ENCODE measurements around the gene CNTNAP2.

Gene CNTNAP2

DNA sequence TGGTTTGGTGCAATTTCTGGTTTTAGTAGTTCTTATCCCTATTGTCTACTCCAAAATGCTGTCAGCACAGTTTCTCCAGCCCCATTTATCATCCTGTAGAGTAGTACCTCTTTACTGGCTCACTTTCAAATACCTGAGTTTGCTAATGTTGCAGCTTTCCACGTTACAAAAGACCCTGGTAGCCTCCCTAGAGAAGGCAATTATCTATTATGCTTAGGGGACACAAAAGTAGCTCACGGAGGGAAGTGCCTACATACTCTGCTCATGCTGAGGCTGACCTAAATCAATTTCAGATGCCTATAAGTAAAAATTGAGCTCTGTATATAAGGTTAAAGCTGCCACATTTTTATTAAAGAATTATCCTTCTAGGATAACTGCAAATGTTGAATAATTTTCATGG, 603.6 kb downstream of the CNTNAP2 start:
- Mint-ChIP-seq H3K4me3 (no peak overlapping the region), H3K4me1 (ENCODE audit: low read depth) (no peaks in the 10 kb centered on the region), H3K36me3 (no peaks in the 10 kb centered on the region), H3K27ac (no peak overlapping the region), H3K9me3 (ENCODE audit: low read depth) (no peaks in the 10 kb centered on the region), H3K27me3 (no peaks in the 10 kb centered on the region)

DNA sequence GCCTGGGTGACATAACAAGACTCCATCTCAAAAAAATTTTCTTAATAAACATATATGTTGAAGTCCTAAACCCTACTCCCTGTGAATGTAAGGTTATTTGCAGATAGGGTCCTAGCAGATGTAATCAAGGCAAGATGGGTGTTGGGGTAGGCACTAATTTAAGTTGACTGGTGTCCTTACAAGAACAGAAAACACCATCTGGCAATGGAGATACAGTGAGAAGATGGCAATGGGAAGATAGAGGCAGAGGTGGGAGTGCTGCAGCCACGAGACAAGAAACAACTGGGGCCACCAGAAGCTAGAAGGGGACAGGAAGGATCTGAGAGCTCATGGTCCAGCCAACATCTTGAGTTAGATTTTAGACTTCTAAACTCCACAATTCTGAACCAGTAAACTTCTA, 606.4 kb downstream of the CNTNAP2 start:
- H3K4me1 Mint-ChIP-seq (ENCODE audit: low read depth) = no peaks in the 10 kb centered on the region
- no peaks in the 10 kb centered on the region for H3K9me3 Mint-ChIP-seq (ENCODE audit: low read depth)
- H3K27ac Mint-ChIP-seq = no peak overlapping the region
- no peak overlapping the region for H3K4me3 Mint-ChIP-seq
- no peaks in the 10 kb centered on the region for H3K27me3 Mint-ChIP-seq
- H3K36me3 Mint-ChIP-seq = no peaks in the 10 kb centered on the region

DNA sequence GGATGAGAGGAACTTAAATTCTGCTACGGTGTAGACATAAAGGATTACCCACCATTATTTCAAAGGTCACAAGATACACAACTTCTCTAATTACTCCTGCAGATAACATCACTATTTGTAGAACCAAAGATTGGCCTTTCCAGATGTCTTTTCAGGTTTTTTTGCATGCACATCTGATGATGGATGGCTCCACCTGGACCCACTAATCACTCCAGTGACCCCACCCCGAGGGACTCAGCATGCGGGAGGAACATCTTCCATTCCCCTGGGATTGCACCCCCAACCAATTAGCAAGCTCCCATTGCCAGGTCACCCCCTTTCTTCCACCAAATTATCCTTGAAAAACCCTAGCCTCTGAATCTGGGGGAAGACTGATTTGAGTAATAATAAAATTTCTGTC, 608.9 kb downstream of the CNTNAP2 start:
- H3K9me3 Mint-ChIP-seq (ENCODE audit: low read depth) = no peaks in the 10 kb centered on the region
- no peaks in the 10 kb centered on the region for H3K36me3 Mint-ChIP-seq
- no peak overlapping the region for H3K4me3 Mint-ChIP-seq
- no peaks in the 10 kb centered on the region for H3K27me3 Mint-ChIP-seq
- H3K4me1 Mint-ChIP-seq (ENCODE audit: low read depth) = no peaks in the 10 kb centered on the region
- H3K27ac Mint-ChIP-seq = no peak overlapping the region

DNA sequence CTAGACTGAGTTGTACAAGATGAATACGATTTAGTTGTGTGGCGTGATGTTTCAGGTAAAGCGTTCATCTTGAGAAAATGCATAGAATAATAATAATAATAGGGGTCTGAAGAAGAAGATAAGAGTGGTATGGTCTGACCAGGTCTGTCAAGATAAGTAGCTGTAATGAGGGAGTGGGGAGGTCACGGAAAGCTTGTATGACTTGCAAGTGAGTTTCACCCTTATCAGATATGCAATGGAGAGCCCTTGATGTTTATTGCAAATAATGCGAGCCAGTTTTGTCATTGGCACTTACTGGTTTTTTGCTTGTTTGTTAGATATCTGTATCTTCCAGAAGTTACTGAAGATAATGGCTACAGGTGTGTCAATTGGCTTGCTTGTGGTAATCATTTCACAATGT, 611.5 kb downstream of the CNTNAP2 start:
- Mint-ChIP-seq H3K36me3 (no peaks in the 10 kb centered on the region), H3K27me3 (no peaks in the 10 kb centered on the region), H3K4me3 (no peak overlapping the region), H3K9me3 (ENCODE audit: low read depth) (peaks cover 5% of the 10 kb centered on the region), H3K27ac (no peak overlapping the region), H3K4me1 (ENCODE audit: low read depth) (no peaks in the 10 kb centered on the region)

DNA sequence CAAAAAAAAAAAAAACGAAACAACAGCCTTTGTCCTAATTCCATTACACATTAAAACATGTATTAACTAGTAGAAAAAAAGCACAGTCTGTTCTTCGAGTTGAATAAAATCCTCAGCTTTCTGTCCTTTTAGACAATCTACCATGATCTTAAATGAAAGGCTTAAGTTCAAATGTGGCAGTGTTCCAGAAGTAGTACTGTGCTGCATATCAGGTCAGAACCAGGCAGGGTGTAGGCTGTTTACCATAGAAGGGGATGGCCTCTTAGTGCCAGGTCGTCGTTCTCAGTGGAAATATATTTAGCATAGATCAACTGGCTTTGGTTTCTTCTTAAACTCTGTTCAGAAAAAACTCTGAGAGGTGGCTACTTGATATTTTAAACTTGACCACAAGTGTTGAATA, 612.0 kb downstream of the CNTNAP2 start:
- H3K4me3 Mint-ChIP-seq = no peak overlapping the region
- H3K4me1 Mint-ChIP-seq (ENCODE audit: low read depth) = no peaks in the 10 kb centered on the region
- peaks cover 5% of the 10 kb centered on the region for H3K9me3 Mint-ChIP-seq (ENCODE audit: low read depth)
- no peak overlapping the region for H3K27ac Mint-ChIP-seq
- H3K36me3 Mint-ChIP-seq = no peaks in the 10 kb centered on the region
- no peaks in the 10 kb centered on the region for H3K27me3 Mint-ChIP-seq

DNA sequence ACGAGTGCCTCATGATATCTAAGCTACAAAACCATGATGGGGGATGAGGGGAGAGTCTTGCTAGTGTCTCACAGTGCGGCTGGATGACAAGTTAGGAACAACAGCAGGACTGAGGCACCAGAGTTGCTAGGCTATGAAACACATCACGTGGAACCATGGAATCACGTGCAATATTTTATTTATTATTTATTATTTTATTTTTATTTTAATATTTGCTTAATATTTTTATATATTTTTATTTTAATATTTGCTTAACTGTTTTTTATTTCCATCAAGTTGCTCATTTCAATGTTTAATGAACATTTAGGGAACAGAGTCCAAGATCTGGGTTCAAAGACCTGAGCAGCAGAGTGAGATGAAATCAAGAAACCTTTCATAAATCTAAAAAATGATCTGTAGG, 614.6 kb downstream of the CNTNAP2 start:
- Mint-ChIP-seq H3K27me3 (no peaks in the 10 kb centered on the region), H3K36me3 (no peaks in the 10 kb centered on the region), H3K9me3 (ENCODE audit: low read depth) (peaks cover 11% of the 10 kb centered on the region), H3K4me3 (no peak overlapping the region), H3K27ac (no peak overlapping the region), H3K4me1 (ENCODE audit: low read depth) (no peaks in the 10 kb centered on the region)

DNA sequence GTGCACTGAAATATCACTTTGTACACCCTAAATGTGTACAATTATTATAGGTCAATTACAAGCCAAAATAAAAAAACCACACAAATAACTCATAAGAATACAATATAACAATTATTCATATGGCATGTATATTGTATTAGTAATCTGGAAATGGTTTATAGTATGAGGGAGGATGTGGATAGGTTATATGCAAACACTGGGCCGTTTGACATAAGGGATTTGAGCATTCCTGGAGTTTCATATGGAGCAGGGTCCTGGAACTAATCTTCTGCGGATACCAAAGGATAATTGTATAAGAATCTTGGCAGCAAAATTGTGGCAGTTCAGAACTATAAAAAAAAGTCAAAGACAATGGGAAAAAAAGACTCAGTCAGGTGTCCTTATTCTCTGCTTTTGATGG, 619.4 kb downstream of the CNTNAP2 start:
- Mint-ChIP-seq H3K27me3 (no peaks in the 10 kb centered on the region), H3K4me3 (no peak overlapping the region), H3K36me3 (no peaks in the 10 kb centered on the region), H3K4me1 (ENCODE audit: low read depth) (no peaks in the 10 kb centered on the region), H3K9me3 (ENCODE audit: low read depth) (peaks cover 35% of the 10 kb centered on the region), H3K27ac (no peak overlapping the region)

DNA sequence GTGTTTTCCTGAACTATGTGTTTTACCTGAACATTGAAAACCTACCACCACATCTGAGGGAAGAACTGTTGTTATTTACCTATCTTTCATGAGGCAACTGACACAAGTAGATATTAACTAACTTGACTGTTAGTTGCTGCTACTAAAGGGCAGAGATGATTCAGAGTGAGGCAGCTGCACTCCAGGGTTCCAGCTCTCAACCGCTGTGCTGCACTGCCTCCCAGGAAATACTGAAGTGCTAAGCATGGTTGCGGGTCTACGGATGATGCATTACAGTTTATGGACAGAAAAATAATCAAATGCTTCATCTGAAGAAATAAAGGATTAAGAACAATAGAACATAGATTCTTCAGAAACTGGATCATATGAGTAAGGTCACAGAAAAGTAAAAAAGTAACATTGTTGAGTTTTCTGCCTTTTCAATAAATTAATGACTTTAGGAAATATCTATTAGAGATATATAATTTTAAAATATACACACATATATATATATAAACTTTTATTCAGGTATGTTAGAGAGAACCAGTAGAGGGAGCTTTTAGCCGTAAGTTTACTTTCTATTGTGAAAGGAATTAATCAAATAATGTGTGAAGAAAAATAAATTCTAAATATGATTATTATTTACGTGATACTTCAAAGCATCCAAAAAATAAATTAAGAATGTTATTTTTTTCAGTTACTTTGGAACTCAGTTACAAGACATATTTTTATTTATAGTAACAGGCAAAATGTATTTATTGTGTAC, 620.0 kb downstream of the CNTNAP2 start:
- H3K27me3 Mint-ChIP-seq = no peaks in the 10 kb centered on the region
- no peaks in the 10 kb centered on the region for H3K36me3 Mint-ChIP-seq
- H3K9me3 Mint-ChIP-seq (ENCODE audit: low read depth) = peaks cover 41% of the 10 kb centered on the region
- H3K4me1 Mint-ChIP-seq (ENCODE audit: low read depth) = no peaks in the 10 kb centered on the region
- no peak overlapping the region for H3K27ac Mint-ChIP-seq
- H3K4me3 Mint-ChIP-seq = no peak overlapping the region

DNA sequence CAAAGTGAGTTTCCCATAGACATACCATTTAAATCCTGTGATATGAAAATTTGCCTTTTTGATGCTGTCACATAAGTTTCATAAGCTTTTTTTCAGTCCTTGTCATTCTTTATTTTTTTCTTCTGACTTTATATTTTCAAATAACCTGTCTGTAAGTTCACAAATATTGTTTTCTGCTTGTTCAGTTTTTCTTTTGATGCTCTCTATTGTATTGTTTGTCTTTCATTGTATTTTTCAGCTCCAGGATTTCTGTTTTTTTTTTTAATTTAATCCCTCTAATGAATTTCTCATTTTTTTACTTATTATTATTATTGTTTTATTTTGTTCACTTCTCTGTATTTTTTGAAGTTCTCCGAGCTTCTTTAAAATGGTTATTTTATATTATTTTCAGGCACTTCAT, 623.4 kb downstream of the CNTNAP2 start:
- peaks cover 34% of the 10 kb centered on the region for H3K9me3 Mint-ChIP-seq (ENCODE audit: low read depth)
- no peak overlapping the region for H3K27ac Mint-ChIP-seq
- H3K36me3 Mint-ChIP-seq = no peaks in the 10 kb centered on the region
- no peaks in the 10 kb centered on the region for H3K4me1 Mint-ChIP-seq (ENCODE audit: low read depth)
- no peak overlapping the region for H3K4me3 Mint-ChIP-seq
- no peaks in the 10 kb centered on the region for H3K27me3 Mint-ChIP-seq

DNA sequence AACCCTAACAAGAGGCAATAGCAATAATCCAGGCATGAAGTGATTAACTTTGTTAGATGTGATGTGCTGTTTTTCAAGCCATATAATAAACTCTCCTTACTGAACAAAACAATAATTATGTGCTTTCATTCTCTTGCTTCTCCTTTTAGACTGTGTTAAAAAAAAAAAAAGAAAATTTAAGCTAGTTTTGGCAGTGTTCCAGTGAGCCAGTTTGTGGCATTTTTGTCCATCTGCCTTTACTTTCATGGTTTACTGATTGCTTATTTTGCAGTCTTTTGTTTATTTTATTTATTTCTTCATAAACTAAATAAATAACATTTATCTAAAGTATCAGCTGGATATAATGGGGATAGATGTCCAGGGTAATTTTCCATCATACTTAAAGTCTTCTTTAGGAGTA, 625.3 kb downstream of the CNTNAP2 start:
- Mint-ChIP-seq H3K36me3 (no peaks in the 10 kb centered on the region), H3K4me3 (no peak overlapping the region), H3K27ac (no peak overlapping the region), H3K4me1 (ENCODE audit: low read depth) (no peaks in the 10 kb centered on the region), H3K9me3 (ENCODE audit: low read depth) (peaks cover 28% of the 10 kb centered on the region), H3K27me3 (no peaks in the 10 kb centered on the region)

DNA sequence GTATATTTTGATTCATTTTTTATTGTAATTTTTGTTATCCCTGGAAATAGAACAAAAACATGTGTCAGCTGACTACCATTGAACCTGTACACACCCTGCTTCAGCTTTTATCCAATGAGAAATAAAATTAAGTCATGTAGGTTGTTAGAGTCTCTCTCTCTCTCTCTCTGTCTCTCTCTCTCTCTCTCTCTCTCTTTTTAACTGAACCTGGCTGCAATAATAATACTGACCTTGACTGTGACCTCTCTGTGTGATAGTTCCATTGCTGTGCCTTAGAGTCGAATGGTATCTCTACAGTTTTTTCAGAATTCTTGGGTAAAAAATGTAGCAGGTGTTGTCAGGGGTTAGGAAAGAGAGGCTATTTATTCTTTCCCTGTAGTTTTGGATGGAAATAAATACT, 637.8 kb downstream of the CNTNAP2 start:
- H3K9me3 Mint-ChIP-seq (ENCODE audit: low read depth) = peaks cover 6% of the 10 kb centered on the region
- no peaks in the 10 kb centered on the region for H3K36me3 Mint-ChIP-seq
- no peak overlapping the region for H3K4me3 Mint-ChIP-seq
- H3K27ac Mint-ChIP-seq = no peak overlapping the region
- no peaks in the 10 kb centered on the region for H3K4me1 Mint-ChIP-seq (ENCODE audit: low read depth)
- H3K27me3 Mint-ChIP-seq = no peaks in the 10 kb centered on the region

DNA sequence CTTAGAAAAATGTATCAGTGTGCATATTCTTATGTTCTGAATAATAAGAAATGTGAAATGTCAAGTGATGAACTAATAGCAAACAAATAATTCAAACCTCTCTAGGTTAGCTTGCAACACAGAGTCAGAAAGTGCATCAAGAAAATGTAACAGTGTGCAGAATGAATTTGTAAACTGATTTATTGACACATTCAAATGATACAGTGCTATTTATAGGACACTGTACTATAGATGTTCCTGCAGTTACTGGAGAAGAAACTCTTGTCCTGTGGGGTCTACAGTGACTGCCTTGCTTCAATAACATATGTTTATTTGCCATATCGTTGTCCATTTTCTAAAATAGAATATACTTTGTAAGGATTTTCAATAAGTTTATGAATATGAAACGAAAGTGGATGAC, 639.0 kb downstream of the CNTNAP2 start:
- Mint-ChIP-seq H3K36me3 (no peaks in the 10 kb centered on the region), H3K27ac (no peak overlapping the region), H3K27me3 (no peaks in the 10 kb centered on the region), H3K4me3 (no peak overlapping the region), H3K4me1 (ENCODE audit: low read depth) (no peaks in the 10 kb centered on the region), H3K9me3 (ENCODE audit: low read depth) (peaks cover 6% of the 10 kb centered on the region)

DNA sequence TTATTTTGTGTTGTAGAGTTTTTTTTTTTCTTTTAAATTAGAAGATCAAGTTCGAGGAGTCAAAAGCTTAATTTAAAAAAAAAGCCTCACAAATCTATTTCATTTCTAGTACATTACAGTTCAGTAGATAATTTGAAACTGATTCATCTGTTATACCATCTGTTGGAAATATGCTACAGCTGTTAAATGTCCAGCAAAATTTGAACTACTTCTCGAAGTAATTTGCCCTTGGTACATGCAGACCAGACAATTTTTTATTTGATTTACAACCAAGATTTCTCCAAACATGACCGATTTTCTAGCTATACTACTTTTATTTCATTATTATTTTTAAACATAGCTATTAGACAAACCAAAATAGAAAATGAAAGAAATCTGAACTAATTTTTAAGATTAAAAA, 647.9 kb downstream of the CNTNAP2 start:
- peaks cover 11% of the 10 kb centered on the region for H3K9me3 Mint-ChIP-seq (ENCODE audit: low read depth)
- no peak overlapping the region for H3K27ac Mint-ChIP-seq
- H3K27me3 Mint-ChIP-seq = no peaks in the 10 kb centered on the region

DNA sequence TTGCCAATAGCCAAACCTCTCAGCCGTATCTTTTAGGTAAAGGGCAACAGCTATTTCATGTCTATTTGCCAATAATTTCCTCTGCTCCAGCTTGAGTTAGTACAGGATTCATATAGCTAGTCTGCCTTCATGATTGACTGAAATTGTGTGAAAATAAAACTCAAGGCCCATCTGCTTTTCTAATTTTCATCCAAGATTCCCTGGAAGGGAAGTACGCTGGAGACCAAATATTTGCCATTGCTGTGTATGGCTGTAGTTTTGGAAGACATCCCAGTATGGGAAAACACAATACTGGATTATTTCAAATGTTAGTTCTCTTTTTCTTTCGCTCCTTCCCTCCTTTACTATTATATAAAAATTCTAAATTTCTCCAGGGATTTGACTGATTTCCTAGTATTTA, 652.4 kb downstream of the CNTNAP2 start:
- Mint-ChIP-seq H3K4me1 (ENCODE audit: low read depth) (no peaks in the 10 kb centered on the region), H3K27me3 (no peaks in the 10 kb centered on the region), H3K4me3 (no peak overlapping the region), H3K27ac (no peak overlapping the region), H3K36me3 (no peaks in the 10 kb centered on the region), H3K9me3 (ENCODE audit: low read depth) (peaks cover 8% of the 10 kb centered on the region)

More for the DNA sequence above, 647.9 kb downstream of the CNTNAP2 start:
- Mint-ChIP-seq H3K4me1 (ENCODE audit: low read depth) (no peaks in the 10 kb centered on the region), H3K4me3 (no peak overlapping the region), H3K36me3 (no peaks in the 10 kb centered on the region)

DNA sequence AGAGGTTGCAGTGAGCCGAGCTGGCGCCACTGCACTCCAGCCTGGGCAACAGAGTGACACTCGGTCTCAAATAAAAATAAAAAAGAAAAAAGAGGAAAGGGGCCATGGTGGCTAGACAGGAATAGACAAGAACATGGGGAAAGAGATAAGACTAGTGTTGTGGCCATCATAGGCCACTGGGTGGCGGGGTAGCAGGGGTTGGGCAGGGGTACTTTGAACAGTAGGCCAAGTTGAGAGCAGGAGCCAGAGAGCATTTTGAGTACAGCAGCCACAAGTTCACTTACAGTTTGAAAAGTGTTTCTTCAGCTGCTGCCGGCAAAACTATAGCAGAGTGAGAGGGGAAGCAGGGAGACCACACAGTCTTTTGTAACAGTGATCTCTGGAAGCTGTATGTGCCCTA, 656.0 kb downstream of the CNTNAP2 start:
- Mint-ChIP-seq H3K4me3 (no peak overlapping the region), H3K36me3 (no peaks in the 10 kb centered on the region), H3K4me1 (ENCODE audit: low read depth) (no peaks in the 10 kb centered on the region), H3K27me3 (no peaks in the 10 kb centered on the region), H3K9me3 (ENCODE audit: low read depth) (peaks cover 5% of the 10 kb centered on the region), H3K27ac (no peak overlapping the region)

DNA sequence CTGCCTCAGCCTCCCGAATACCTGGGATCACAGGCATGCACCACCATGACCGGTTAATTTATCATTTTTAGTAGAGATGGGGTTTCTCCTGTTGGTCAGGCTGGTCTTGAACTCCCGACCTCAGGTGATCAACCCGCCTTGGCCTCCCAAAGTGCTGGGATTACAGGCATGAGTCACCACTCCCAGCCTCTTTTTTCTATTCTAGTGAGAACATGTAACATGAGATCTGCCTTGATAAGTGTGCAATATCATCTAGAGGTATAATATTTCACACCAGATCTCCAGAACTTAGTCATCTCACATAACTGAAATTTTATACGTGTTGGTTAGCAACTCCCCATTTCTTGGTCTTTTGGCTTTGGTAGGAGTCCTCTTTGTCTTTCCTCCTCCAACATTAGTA, 656.9 kb downstream of the CNTNAP2 start:
- H3K9me3 Mint-ChIP-seq (ENCODE audit: low read depth) = peaks cover 5% of the 10 kb centered on the region
- no peaks in the 10 kb centered on the region for H3K36me3 Mint-ChIP-seq
- no peaks in the 10 kb centered on the region for H3K27me3 Mint-ChIP-seq
- H3K4me3 Mint-ChIP-seq = no peak overlapping the region
- H3K4me1 Mint-ChIP-seq (ENCODE audit: low read depth) = no peaks in the 10 kb centered on the region
- H3K27ac Mint-ChIP-seq = no peak overlapping the region

Measured in activated naive CD8-positive, alpha-beta T cell (primary cell).